Activated effector memory CD4-positive, alpha-beta T cell treated with anti-CD3 and anti-CD28 coated beads, Interleukin-2, amount 50 U/mL, for 16 hours (primary cell): Measurements from ENCODE around the gene PLXNB1.

ENCODE experiments used
- DNase-seq: peaks from one replicate; pipeline ENCODE4 v3.0.0-alpha.2; 2020

Gene PLXNB1

GRCh38 chr3:48418651-48419050, 11.2 kb downstream of the PLXNB1 start:
- DNase-seq: no peak

- DNase-seq: no peak
Measured at GRCh38 chr3:48418140-48418539, 11.7 kb downstream of the PLXNB1 start.

- no peak for DNase-seq
Measured at GRCh38 chr3:48417529-48418108, 12.3 kb downstream of the PLXNB1 start.

- no peak for DNase-seq
Measured at GRCh38 chr3:48416546-48416945, 13.3 kb downstream of the PLXNB1 start.

GRCh38 chr3:48416091-48416505, 13.8 kb downstream of the PLXNB1 start:
- DNase-seq: no peak

GRCh38 chr3:48415251-48415953, 14.5 kb downstream of the PLXNB1 start:
- no peak for DNase-seq

- no peak for DNase-seq
Measured at GRCh38 chr3:48414376-48415250, 15.3 kb downstream of the PLXNB1 start.

GRCh38 chr3:48413611-48414010, 16.3 kb downstream of the PLXNB1 start:
- DNase-seq: no peak

GRCh38 chr3:48413086-48413485, 16.8 kb downstream of the PLXNB1 start:
- no peak for DNase-seq

- peak; percentile 51 for DNase-seq
Measured at GRCh38 chr3:48412375-48413001, 17.4 kb downstream of the PLXNB1 start.

GRCh38 chr3:48411606-48412374, 18.1 kb downstream of the PLXNB1 start:
- peak; percentile 45 for DNase-seq

- DNase-seq: peak; percentile 39
Measured at GRCh38 chr3:48411041-48411588, 18.8 kb downstream of the PLXNB1 start.

- peak; percentile 53 for DNase-seq
Measured at GRCh38 chr3:48410205-48411040, 19.5 kb downstream of the PLXNB1 start.

- peak; percentile 54 for DNase-seq
Measured at GRCh38 chr3:48409291-48410201, 20.3 kb downstream of the PLXNB1 start.

GRCh38 chr3:48408823-48409281, 21.0 kb downstream of the PLXNB1 start:
- DNase-seq: peak; percentile 58

GRCh38 chr3:48407542-48408099, 22.3 kb downstream of the PLXNB1 start:
- peak; percentile 24 for DNase-seq

- peak; percentile 45 for DNase-seq
Measured at GRCh38 chr3:48406443-48407431, 23.1 kb downstream of the PLXNB1 start.

- peak; percentile 49 for DNase-seq
Measured at GRCh38 chr3:48405971-48406370, 23.9 kb downstream of the PLXNB1 start.
